ENCODE measurements around the gene DDR1. TPM values are rescaled to one million over a fixed set of nuclear protein-coding genes. Genes with fewer than 3 reads are reported as not detected.

DDR1 gene
- total RNA-seq, 1 donor from 2014 or later: 128 TPM

DNA sequence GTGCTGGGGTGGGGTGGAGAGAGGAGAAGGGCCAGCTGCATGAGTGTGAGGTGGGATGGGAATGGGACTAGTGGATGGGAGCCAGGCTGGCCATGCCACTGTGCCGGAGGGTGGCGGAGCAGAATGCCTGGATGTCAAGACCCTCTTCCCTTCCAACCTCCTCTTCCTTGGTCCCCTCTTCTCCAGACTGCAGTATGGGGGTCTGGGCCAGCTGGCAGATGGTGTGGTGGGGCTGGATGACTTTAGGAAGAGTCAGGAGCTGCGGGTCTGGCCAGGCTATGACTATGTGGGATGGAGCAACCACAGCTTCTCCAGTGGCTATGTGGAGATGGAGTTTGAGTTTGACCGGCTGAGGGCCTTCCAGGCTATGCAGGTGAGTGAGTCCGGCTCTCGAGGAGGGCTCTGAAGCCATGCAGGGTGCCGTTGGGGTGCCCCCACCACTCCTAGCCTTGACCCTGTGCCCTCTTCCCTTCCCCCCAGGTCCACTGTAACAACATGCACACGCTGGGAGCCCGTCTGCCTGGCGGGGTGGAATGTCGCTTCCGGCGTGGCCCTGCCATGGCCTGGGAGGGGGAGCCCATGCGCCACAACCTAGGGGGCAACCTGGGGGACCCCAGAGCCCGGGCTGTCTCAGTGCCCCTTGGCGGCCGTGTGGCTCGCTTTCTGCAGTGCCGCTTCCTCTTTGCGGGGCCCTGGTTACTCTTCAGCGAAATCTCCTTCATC lies 7.7 kb downstream of the DDR1 start:
- TF ChIP-seq, protein P1, sequence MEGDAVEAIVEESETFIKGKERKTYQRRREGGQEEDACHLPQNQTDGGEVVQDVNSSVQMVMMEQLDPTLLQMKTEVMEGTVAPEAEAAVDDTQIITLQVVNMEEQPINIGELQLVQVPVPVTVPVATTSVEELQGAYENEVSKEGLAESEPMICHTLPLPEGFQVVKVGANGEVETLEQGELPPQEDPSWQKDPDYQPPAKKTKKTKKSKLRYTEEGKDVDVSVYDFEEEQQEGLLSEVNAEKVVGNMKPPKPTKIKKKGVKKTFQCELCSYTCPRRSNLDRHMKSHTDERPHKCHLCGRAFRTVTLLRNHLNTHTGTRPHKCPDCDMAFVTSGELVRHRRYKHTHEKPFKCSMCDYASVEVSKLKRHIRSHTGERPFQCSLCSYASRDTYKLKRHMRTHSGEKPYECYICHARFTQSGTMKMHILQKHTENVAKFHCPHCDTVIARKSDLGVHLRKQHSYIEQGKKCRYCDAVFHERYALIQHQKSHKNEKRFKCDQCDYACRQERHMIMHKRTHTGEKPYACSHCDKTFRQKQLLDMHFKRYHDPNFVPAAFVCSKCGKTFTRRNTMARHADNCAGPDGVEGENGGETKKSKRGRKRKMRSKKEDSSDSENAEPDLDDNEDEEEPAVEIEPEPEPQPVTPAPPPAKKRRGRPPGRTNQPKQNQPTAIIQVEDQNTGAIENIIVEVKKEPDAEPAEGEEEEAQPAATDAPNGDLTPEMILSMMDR (conservative IDR thresholded peaks at IDR 0.05; ENCODE audit: low read depth, low read length): no peak

DNA sequence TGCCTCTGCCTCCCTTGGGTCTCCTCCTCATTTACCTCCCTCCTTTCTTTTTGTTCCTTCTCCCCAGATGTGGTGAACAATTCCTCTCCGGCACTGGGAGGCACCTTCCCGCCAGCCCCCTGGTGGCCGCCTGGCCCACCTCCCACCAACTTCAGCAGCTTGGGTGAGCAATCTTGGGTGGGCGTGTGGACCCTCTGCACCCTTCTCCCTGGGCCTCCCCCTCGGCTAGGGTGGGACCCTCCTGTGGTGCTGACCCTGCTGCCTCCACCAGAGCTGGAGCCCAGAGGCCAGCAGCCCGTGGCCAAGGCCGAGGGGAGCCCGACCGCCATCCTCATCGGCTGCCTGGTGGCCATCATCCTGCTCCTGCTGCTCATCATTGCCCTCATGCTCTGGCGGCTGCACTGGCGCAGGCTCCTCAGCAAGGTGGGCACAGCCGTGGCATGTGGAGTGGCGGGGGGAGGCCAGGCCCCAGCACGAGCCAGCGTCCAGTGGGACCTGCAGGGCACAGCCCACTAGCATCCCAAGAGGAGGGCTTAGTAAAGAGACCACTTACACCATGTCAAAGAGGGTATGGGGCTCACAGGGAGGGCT lies 8.8 kb downstream of the DDR1 start:
- no peak overlapping the region for H3K4me3 ChIP-seq (ENCODE audit: low read depth, low read length)
- TF ChIP-seq, protein P1 (conservative IDR thresholded peaks at IDR 0.05; ENCODE audit: low read depth, low read length): peak; percentile 23
- DNase-seq (ENCODE audit: low read depth): no peak

More for the DNA sequence above, 7.7 kb downstream of the DDR1 start:
- DNase-seq (ENCODE audit: low read depth): no peak
- H3K4me3 ChIP-seq (ENCODE audit: low read depth, low read length): no peak overlapping the region

DNA sequence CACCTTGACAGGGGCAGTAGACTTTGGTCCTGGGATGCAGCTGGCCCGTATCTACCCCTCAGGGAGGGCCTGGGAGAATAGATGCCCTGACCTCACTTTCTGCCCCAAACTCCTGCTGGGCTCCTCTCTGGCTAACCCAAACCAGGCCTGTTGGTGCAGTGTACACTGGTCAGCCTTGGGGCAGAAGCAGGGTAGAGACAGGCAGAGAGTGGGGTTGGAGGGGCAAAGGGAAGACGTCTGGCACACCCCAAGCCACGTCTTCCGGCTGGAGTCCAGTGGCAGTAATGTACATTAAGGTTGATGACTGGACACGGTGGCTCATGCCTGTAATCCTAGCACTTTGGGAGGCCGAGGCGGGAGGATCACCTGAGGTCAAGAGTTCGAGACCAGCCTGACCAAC lies 9.3 kb downstream of the DDR1 start:
- H3K4me3 ChIP-seq (ENCODE audit: low read depth, low read length): no peak overlapping the region
- TF ChIP-seq, protein P1 (conservative IDR thresholded peaks at IDR 0.05; ENCODE audit: low read depth, low read length): no peak
- DNase-seq (ENCODE audit: low read depth): no peak

DNA sequence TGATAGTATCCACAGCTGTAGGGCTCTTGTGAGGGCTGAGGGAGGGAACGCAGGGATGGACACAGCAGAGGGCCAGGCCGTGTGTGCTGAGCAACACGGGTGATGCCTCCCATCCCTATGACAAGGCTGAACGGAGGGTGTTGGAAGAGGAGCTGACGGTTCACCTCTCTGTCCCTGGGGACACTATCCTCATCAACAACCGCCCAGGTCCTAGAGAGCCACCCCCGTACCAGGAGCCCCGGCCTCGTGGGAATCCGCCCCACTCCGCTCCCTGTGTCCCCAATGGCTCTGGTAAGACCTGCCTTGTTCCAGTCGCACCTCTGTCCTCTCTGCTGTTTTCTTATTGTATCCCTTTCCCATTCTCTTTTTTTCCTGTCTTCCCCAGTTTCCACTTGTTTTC lies 10.1 kb downstream of the DDR1 start:
- TF ChIP-seq, protein P1 (conservative IDR thresholded peaks at IDR 0.05; ENCODE audit: low read depth, low read length): no peak
- no peak overlapping the region for H3K4me3 ChIP-seq (ENCODE audit: low read depth, low read length)
- no peak for DNase-seq (ENCODE audit: low read depth)

DNA sequence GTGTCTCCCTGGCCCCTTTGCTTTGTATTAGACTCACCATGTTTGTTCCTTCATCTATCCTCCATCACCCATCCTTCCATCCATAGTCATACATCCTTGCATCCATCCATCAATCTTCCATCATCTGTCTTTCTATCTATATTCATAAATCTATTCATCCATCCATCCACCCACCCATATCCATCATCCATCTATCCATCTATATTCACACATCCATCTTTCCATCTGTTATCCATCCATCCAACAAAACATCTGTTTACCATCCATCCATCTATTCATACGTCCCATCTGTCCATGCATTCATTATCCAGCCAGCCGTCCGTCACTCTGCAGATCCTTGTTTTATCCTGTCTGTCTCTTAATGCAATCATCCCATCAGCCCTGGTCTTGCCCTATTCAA lies 10.6 kb downstream of the DDR1 start:
- TF ChIP-seq, protein P1 (conservative IDR thresholded peaks at IDR 0.05; ENCODE audit: low read depth, low read length): no peak
- no peak overlapping the region for H3K4me3 ChIP-seq (ENCODE audit: low read depth, low read length)
- no peak for DNase-seq (ENCODE audit: low read depth)

DNA sequence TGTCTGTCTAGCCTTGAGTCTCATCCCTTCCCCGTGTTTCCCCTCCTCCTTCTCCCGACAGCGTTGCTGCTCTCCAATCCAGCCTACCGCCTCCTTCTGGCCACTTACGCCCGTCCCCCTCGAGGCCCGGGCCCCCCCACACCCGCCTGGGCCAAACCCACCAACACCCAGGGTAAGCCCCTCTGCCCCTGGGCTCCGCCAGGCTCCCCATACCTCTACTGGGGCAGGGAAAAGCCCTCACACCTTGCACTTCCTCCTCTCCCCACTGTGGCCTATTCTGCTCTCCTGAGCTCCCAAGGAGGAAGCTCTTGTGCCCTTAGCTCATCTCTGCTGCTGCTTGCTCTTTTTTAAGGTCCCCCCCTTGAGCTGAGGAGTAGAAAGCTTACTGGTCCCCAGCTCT lies 11.0 kb downstream of the DDR1 start:
- DNase-seq (ENCODE audit: low read depth): no peak
- H3K4me3 ChIP-seq (ENCODE audit: low read depth, low read length): no peak overlapping the region
- TF ChIP-seq, protein P1 (conservative IDR thresholded peaks at IDR 0.05; ENCODE audit: low read depth, low read length): no peak

DNA sequence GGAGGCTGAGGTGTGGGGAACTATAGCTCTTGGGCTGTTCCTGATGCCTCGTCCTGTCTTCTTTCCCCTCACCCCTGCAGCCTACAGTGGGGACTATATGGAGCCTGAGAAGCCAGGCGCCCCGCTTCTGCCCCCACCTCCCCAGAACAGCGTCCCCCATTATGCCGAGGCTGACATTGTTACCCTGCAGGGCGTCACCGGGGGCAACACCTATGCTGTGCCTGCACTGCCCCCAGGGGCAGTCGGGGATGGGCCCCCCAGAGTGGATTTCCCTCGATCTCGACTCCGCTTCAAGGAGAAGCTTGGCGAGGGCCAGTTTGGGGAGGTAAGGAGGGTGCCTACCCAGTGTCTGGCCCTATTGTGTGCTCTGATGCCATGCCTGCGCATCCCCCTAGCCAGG lies 12.2 kb downstream of the DDR1 start:
- DNase-seq (ENCODE audit: low read depth): no peak
- H3K4me3 ChIP-seq (ENCODE audit: low read depth, low read length): no peak overlapping the region
- TF ChIP-seq, protein P1 (conservative IDR thresholded peaks at IDR 0.05; ENCODE audit: low read depth, low read length): no peak

All from epithelial cell of proximal tubule (primary cell).